KOPT-K1 (cell line): ENCODE measurements around the gene GSK3B.

Source experiments
- H3K27ac ChIP-seq: fragments of 200-600 bp; sonication (generic); 2 replicates; pipeline ENCODE4 v1.5.1; 2016; ENCODE audit warnings: antibody characterized with exemption, mild to moderate bottlenecking, low read depth, low read length; ENCODE audit not compliant: poor library complexity, severe bottlenecking
- H3K36me3 ChIP-seq: fragments of 200-600 bp; sonication (generic); 2 replicates; pipeline ENCODE4 v1.5.1; 2017; ENCODE audit warnings: antibody characterized with exemption, mild to moderate bottlenecking, low read length, moderate library complexity; ENCODE audit not compliant: insufficient read depth
- H3K9me3 ChIP-seq: fragments of 200-600 bp; sonication (generic); 2 replicates; pipeline ENCODE4 v1.5.1; 2017; ENCODE audit warnings: antibody characterized with exemption, low read length, mild to moderate bottlenecking; ENCODE audit not compliant: insufficient read depth, poor library complexity, severe bottlenecking

Gene GSK3B

GRCh38 chr3:120111898-120112297, 17.7 kb upstream of the GSK3B start:
- no peak overlapping the region for H3K27ac ChIP-seq
- H3K9me3 ChIP-seq: peaks cover 5% of the 10 kb centered on the region
- no peaks in the 10 kb centered on the region for H3K36me3 ChIP-seq

- Histone ChIP-seq H3K36me3 (no peaks in the 10 kb centered on the region), H3K27ac (no peak overlapping the region), H3K9me3 (no peaks in the 10 kb centered on the region)
Measured at GRCh38 chr3:120103276-120103675, 9.0 kb upstream of the GSK3B start.

DNA sequence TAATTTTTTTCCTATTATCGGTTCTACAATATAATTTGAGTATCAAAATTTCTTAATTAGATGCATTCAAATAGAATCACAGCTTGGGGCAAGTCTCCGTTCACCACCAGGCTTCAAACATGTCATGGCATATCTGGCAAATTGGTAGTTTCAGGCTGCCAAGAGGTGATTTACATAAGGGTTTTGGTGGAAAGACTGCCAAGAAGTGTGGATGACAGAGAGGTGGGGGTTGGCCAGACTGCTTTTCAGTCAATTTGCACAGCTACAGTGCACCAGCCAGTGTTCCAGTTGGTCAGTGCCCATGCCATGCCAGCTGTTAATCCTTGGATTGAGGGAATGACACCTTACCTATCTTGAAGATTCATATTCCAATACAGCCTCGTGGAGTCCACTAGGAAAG, 8.4 kb upstream of the GSK3B start:
- no peaks in the 10 kb centered on the region for H3K9me3 ChIP-seq
- H3K27ac ChIP-seq: no peak overlapping the region
- no peaks in the 10 kb centered on the region for H3K36me3 ChIP-seq

- Histone ChIP-seq H3K27ac (no peak overlapping the region), H3K36me3 (no peaks in the 10 kb centered on the region), H3K9me3 (no peaks in the 10 kb centered on the region)
Measured at GRCh38 chr3:120102232-120102631, 8.0 kb upstream of the GSK3B start.

GRCh38 chr3:120101624-120102023, 7.4 kb upstream of the GSK3B start:
- no peak overlapping the region for H3K27ac ChIP-seq
- no peaks in the 10 kb centered on the region for H3K36me3 ChIP-seq
- H3K9me3 ChIP-seq: no peaks in the 10 kb centered on the region

- no peaks in the 10 kb centered on the region for H3K9me3 ChIP-seq
- H3K27ac ChIP-seq: no peak overlapping the region
Measured at GRCh38 chr3:120100711-120101110, 6.5 kb upstream of the GSK3B start.

DNA sequence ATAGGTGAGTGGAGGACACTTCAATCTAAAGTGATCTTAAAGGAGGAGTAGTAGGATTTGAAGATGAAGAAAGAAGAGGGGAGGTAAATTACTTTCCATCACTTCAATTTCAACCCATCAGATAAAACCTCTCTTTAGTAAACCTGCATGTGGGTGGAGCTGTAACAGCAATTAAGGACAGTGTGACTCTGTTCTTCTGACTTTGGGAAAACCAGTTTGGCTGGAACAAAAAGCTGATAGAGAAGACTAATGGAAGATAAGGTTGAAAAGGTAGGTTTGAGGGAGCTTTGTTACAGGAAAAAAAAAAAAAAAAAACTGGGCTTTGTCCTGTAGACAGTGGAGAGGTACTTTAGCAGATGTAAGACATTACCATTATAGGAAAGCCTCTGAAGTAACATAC, 4.5 kb upstream of the GSK3B start:
- no peaks in the 10 kb centered on the region for H3K9me3 ChIP-seq
- H3K27ac ChIP-seq: no peak overlapping the region
- H3K36me3 ChIP-seq: no peaks in the 10 kb centered on the region

More at GRCh38 chr3:120100711-120101110, 6.5 kb upstream of the GSK3B start:
- no peaks in the 10 kb centered on the region for H3K36me3 ChIP-seq

DNA sequence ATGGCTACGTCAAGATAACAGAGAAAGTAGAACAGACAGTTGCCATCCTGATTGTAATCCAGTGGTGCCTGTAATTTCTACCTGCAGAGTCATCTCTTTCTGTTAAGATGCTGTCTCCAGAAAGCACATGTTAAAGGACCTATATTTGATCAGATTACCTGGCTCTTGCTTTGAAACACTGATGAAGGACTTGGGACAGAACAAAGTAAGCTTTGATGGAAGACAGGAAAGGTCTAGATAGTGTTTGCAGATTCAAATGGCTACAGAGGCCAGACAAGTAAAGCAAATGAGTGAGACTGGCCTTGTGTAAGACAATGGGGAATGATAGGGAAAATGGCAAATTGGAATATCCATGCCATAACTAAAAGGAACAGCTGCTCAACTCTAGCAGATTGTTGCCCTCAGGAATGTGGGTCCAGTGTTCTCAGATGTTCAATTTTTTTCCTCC, 1.8 kb upstream of the GSK3B start:
- Histone ChIP-seq H3K9me3 (no peaks in the 10 kb centered on the region), H3K36me3 (no peaks in the 10 kb centered on the region), H3K27ac (peak overlapping the region; percentile 95)

GRCh38 chr3:120095226-120095978, 1.2 kb upstream of the GSK3B start:
- Histone ChIP-seq H3K27ac (peak overlapping the region; percentile 95), H3K9me3 (no peaks in the 10 kb centered on the region), H3K36me3 (no peaks in the 10 kb centered on the region)

GRCh38 chr3:120094776-120095225, 554 bp upstream of the GSK3B start:
- H3K27ac ChIP-seq: peak overlapping the region; percentile 95
- H3K9me3 ChIP-seq: no peaks in the 10 kb centered on the region
- H3K36me3 ChIP-seq: no peaks in the 10 kb centered on the region

DNA sequence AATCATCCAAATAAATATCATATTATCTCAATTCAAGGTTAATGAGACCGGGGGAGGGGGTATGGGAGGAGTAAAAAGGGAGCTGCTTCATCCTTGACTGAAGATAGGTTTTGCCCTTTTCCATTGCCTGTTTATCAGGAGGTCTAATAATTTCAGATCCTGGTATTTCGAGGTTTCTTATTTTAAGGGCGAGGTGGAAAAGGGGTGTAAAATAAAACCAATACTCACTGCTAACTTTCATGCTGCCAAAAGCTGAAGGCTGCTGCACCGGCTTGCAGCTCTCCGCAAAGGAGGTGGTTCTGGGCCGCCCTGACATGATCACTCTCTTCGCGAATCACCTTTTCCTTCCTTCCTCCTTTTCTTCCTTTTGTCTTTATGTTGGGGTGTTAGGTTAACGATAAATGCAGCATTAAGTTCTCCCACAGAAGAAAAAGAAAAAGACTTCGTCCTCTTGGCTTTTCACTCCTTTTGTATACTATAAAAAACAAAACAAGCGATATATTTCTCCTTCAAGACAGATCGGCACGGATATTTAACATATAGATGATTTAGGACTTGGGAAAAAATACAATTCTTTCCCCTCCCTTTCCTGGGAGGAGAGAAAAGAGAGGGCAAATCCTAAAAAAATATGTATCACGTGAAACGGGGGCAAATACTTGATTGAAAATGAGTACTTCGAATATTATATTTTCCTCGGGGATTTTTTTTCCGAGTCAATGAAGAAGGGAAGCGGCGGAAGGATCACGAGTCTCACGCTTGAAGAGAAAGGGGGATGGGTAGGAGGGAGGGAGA, 932 bp downstream of the GSK3B start:
- Histone ChIP-seq H3K27ac (peak overlapping the region; percentile 95), H3K9me3 (no peaks in the 10 kb centered on the region), H3K36me3 (peaks cover 11% of the 10 kb centered on the region)

GRCh38 chr3:120092474-120092873, 1.8 kb downstream of the GSK3B start:
- H3K36me3 ChIP-seq: peaks cover 18% of the 10 kb centered on the region
- peak overlapping the region; percentile 95 for H3K27ac ChIP-seq
- H3K9me3 ChIP-seq: no peaks in the 10 kb centered on the region

DNA sequence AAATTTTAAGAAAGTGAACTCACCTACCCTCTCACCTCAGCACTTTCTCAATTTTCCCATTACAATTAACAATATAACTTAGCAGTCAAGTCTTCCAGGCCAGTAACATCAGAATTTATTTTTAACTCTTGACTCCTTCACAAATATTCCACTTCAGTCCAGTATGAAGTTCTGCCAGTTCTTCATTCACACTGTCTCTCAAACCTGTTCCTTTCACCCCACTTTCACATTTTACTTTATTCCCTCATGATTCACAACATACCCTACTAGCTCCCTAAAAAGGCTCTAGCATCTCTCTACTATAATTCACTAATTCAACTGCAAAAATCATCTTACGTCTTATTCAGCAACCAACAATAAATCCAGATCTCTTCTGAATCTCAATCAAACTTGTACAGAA, 3.8 kb downstream of the GSK3B start:
- peak overlapping the region; percentile 9 for H3K27ac ChIP-seq

GRCh38 chr3:120089089-120089488, 5.2 kb downstream of the GSK3B start:
- H3K27ac ChIP-seq: no peak overlapping the region

More for the DNA sequence above, 3.8 kb downstream of the GSK3B start:
- H3K36me3 ChIP-seq: peaks cover 37% of the 10 kb centered on the region
- no peaks in the 10 kb centered on the region for H3K9me3 ChIP-seq

DNA sequence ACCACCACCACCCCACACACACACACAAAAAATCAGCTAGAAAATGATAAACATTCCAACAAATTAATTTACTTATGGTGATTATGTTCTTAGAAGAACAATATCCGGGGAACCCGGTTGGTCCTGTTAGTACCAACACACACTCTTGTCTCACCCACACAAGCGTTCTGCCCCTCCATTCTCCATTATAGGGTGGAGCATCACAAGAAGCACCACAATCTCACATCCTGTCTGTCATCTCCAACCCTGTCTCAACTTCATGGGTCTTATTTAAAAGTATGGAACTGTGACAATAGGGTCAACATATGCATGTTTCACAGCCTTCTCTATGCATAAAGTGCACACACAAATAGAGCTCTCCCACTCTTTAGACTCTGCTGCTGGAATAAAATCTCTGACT, 5.6 kb downstream of the GSK3B start:
- Histone ChIP-seq H3K27ac (no peak overlapping the region), H3K36me3 (peaks cover 43% of the 10 kb centered on the region), H3K9me3 (no peaks in the 10 kb centered on the region)

More at GRCh38 chr3:120089089-120089488, 5.2 kb downstream of the GSK3B start:
- Histone ChIP-seq H3K36me3 (peaks cover 43% of the 10 kb centered on the region), H3K9me3 (no peaks in the 10 kb centered on the region)
